ENCODE data around the gene DRG1.
"Not testable (repeated sequence)": the region's sequence is repeated elsewhere in the genome, so short reads cannot be mapped to it uniquely, and the experiment has no call there.

Gene DRG1

DNA sequence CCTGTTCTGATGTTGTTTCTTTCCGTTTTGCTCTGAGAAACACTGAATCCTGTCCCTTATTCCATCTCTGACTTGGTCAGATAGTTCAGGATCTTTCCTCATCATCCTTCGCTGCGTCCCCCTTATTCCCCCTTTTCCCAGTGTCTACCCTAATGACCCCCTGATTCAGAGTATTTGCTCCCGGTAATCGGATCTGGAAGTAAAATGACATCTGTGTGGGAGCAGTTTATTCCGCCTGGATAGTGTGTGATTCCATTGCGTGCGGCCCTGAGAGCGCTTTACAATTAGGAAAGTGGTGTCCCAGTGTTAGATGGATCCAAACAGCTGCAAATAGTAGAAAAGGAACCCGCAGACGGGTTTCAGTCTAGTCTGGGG, 606 bp downstream of the DRG1 start:
- DNase-seq, result no peak
- ChIA-PET CTCF (interaction anchor here (1.1 to 2.3 kb wide), 2 partner anchors 53 to 55 kb away, joined by 3 to 8 read pairs; no protein-coding TSS in a partner anchor), POLR2A (interaction anchor here (2.1 kb wide), 1 partner anchor 55 kb away, joined by 25 read pairs; the partner anchor contains the start of gene PATZ1)
- peak overlapping the region; percentile 96 to 98 for H3K27ac ChIP-seq (ENCODE audit: insufficient read depth in 1 of 2, low read depth in 1 of 2, low read length in 2 of 2, poor library complexity in 1 of 2, severe bottlenecking in 2 of 2)
- no peaks in the 10 kb centered on the region for H3K27me3 ChIP-seq (replicated peaks in 2 of 5; ENCODE audit: control insufficient read depth in 4 of 5, insufficient read depth in 5 of 5, low read length in 4 of 5)
- WGBS (ENCODE audit: insufficient coverage), result 3% methylated on average over 10 of the region's 11 CpGs
- peak overlapping the region; percentile 46 to 95 (median 93) for H3K4me3 ChIP-seq (ENCODE audit: control insufficient read depth in 1 of 7, extremely low read depth in 1 of 7, insufficient read depth in 4 of 7, low read depth in 2 of 7, low read length in 6 of 7)
- H3K36me3 ChIP-seq (ENCODE audit: control insufficient read depth in 4 of 4, insufficient read depth in 4 of 4, low read length in 3 of 4), result peaks cover 4 to 28% (median 16%) of the 10 kb centered on the region in 4 experiments
- H3K9me3 ChIP-seq (ENCODE audit: control extremely low read depth in 1 of 5, control insufficient read depth in 4 of 5, insufficient read depth in 2 of 5, low read depth in 1 of 5, low read length in 4 of 5), result no peaks in the 10 kb centered on the region
- H3K4me1 ChIP-seq (ENCODE audit: control extremely low read depth in 1 of 4, control insufficient read depth in 4 of 4, insufficient read depth in 4 of 4, low read length in 3 of 4), result peaks cover 8 to 17% (median 12%) of the 10 kb centered on the region in 4 experiments

DNA sequence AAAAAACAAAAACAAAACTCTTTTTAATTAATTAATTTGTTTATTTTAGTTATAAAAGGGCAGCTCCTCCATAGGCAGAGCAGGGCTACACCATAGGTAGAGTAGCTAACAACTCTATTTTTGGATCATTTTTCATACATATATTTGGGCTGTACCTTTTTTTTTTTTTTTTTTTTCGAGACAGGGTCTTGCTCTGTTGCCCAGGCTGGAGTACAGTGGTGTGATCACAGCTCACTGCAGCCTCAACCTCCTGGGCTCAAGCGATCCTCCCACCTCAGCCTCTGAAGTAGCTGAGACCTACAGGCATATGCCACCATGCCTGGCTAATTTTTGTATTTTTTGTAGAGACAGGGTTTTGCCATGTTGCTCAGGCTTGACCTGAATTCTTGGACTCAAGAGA, 2.9 kb downstream of the DRG1 start:
- ChIA-PET POLR2A (interaction anchor here (0.6 kb wide), 1 partner anchor 312 kb away, joined by 7 read pairs; no protein-coding TSS in a partner anchor), CTCF (interaction anchor here (0.6 to 1.4 kb wide), 3 partner anchors 12 to 59 kb away, joined by 3 read pairs; no protein-coding TSS in a partner anchor)
- peaks cover 8 to 17% (median 12%) of the 10 kb centered on the region in 4 experiments for H3K4me1 ChIP-seq (ENCODE audit: control extremely low read depth in 1 of 4, control insufficient read depth in 4 of 4, insufficient read depth in 4 of 4, low read length in 3 of 4)
- not testable (repeated sequence) for H3K4me3 ChIP-seq (ENCODE audit: control insufficient read depth in 1 of 7, extremely low read depth in 1 of 7, insufficient read depth in 4 of 7, low read depth in 2 of 7, low read length in 6 of 7); H3K9me3 ChIP-seq (ENCODE audit: control extremely low read depth in 1 of 5, control insufficient read depth in 4 of 5, insufficient read depth in 2 of 5, low read depth in 1 of 5, low read length in 4 of 5); DNase-seq; H3K27me3 ChIP-seq (replicated peaks in 2 of 5; ENCODE audit: control insufficient read depth in 4 of 5, insufficient read depth in 5 of 5, low read length in 4 of 5); H3K27ac ChIP-seq (ENCODE audit: insufficient read depth in 1 of 2, low read depth in 1 of 2, low read length in 2 of 2, poor library complexity in 1 of 2, severe bottlenecking in 2 of 2)
- no CpG with 5 or more reads among the region's 2 CpGs for WGBS (ENCODE audit: insufficient coverage)
- H3K36me3 ChIP-seq (ENCODE audit: control insufficient read depth in 4 of 4, insufficient read depth in 4 of 4, low read length in 3 of 4), result peaks cover 6 to 47% (median 29%) of the 10 kb centered on the region in 4 experiments

DNA sequence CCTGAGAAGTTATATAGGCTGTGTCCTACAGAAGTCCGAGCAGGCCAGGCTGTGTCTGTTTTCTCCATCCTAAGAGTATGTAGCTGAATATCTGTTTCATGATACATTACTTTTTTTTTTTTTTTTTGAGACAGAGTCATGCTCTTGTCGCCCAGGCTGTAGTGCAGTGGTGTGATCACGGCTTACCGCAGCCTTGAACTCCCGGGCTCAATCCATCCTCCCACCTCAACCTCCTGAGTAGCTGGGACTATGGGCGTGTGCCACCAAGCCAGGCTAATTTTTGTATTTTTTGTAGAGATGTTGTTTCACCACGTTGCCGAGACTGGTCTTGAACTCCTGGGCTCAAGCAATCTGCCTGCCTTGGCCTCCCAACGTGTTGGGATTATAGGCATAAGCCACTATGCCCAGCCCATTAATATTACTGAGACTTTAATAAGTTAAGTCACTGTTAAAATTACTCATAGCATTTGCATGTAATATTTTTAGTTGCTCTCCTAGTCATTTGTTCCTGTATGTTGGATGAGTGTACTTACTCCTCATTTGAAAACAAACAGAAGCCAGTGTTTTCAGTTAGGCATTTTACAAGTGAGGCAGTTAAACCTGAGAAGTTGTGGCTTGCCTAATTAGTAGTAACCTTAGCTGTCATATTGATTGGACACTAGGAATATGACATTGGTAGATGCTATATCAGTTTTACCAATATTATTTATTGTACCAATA, 26.1 kb downstream of the DRG1 start:
- 93% methylated on average over 3 of the region's 9 CpGs for WGBS (ENCODE audit: insufficient coverage)
- DNase-seq, result no peak
- peaks cover 20 to 91% (median 54%) of the 10 kb centered on the region in 4 experiments for H3K36me3 ChIP-seq (ENCODE audit: control insufficient read depth in 4 of 4, insufficient read depth in 4 of 4, low read length in 3 of 4)

DNA sequence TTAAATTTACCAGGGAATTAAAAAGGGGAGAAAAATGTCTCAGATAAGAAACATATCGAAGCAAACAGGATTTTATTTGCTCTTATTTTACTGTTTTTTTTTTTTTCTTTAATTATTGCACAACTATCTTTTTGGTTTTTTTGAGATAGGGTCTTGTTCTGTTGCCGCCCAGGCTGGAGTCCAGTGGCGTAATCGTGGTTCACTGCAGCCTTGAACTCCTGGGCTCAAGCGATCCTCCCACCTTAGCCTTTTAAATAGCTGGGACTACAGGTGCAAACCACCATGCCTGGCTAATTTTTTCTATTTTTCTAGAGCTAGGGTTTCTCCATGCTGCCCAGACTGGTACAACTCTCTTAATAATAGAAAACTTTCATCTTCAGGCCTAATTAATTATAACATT, 32.5 kb downstream of the DRG1 start:
- no peak overlapping the region for H3K4me3 ChIP-seq (ENCODE audit: control insufficient read depth in 1 of 7, extremely low read depth in 1 of 7, insufficient read depth in 4 of 7, low read depth in 2 of 7, low read length in 6 of 7)
- H3K27me3 ChIP-seq (replicated peaks in 2 of 5; ENCODE audit: control insufficient read depth in 4 of 5, insufficient read depth in 5 of 5, low read length in 4 of 5), result no peaks in the 10 kb centered on the region
- H3K36me3 ChIP-seq (ENCODE audit: control insufficient read depth in 4 of 4, insufficient read depth in 4 of 4, low read length in 3 of 4), result peaks cover 22 to 83% (median 64%) of the 10 kb centered on the region in 4 experiments
- no peak for DNase-seq
- WGBS (ENCODE audit: insufficient coverage), result 98% methylated on average over 4 of the region's 5 CpGs
- POLR2A ChIA-PET, result no interaction called here
- no peak overlapping the region for H3K27ac ChIP-seq (ENCODE audit: insufficient read depth in 1 of 2, low read depth in 1 of 2, low read length in 2 of 2, poor library complexity in 1 of 2, severe bottlenecking in 2 of 2)
- H3K4me1 ChIP-seq (ENCODE audit: control extremely low read depth in 1 of 4, control insufficient read depth in 4 of 4, insufficient read depth in 4 of 4, low read length in 3 of 4), result no peaks in the 10 kb centered on the region
- H3K9me3 ChIP-seq (ENCODE audit: control extremely low read depth in 1 of 5, control insufficient read depth in 4 of 5, insufficient read depth in 2 of 5, low read depth in 1 of 5, low read length in 4 of 5), result no peaks in the 10 kb centered on the region
- CTCF ChIA-PET, result no interaction called here

More for the DNA sequence above, 26.1 kb downstream of the DRG1 start:
- ChIA-PET CTCF (no interaction called here), POLR2A (interaction anchor here (0.6 kb wide), 1 partner anchor 94 kb away, joined by 3 read pairs; no protein-coding TSS in a partner anchor)
- no peak overlapping the region for H3K4me3 ChIP-seq (ENCODE audit: control insufficient read depth in 1 of 7, extremely low read depth in 1 of 7, insufficient read depth in 4 of 7, low read depth in 2 of 7, low read length in 6 of 7)
- no peak overlapping the region for H3K27ac ChIP-seq (ENCODE audit: insufficient read depth in 1 of 2, low read depth in 1 of 2, low read length in 2 of 2, poor library complexity in 1 of 2, severe bottlenecking in 2 of 2)
- no peaks in the 10 kb centered on the region for H3K27me3 ChIP-seq (replicated peaks in 2 of 5; ENCODE audit: control insufficient read depth in 4 of 5, insufficient read depth in 5 of 5, low read length in 4 of 5)
- no peaks in the 10 kb centered on the region for H3K4me1 ChIP-seq (ENCODE audit: control extremely low read depth in 1 of 4, control insufficient read depth in 4 of 4, insufficient read depth in 4 of 4, low read length in 3 of 4)
- H3K9me3 ChIP-seq (ENCODE audit: control extremely low read depth in 1 of 5, control insufficient read depth in 4 of 5, insufficient read depth in 2 of 5, low read depth in 1 of 5, low read length in 4 of 5), result no peaks in the 10 kb centered on the region

DNA sequence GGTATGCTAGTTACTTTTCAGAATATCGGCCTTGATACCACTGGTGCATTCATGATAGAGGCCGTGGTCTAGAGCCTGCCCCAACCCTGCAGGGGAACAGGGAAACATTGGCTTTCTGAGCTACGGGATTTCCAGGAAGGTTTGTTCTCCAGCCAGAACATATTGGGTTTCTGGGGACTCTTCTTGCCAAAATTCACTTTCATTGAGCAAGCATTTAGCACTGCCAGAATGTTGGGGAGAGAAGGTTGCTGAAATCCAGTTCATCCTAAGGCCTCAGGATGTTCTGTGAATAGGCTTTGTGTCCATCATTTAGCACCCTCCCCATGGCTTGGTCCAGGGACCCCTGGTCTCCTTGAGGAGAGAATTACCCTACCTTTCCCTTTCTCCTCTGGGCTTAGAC, 36.7 kb downstream of the DRG1 start:
- WGBS (ENCODE audit: insufficient coverage), result 100% methylated on average over 3 of the region's 3 CpGs
- Histone ChIP-seq H3K27me3 (replicated peaks in 2 of 5; ENCODE audit: control insufficient read depth in 4 of 5, insufficient read depth in 5 of 5, low read length in 4 of 5) (no peaks in the 10 kb centered on the region), H3K9me3 (ENCODE audit: control extremely low read depth in 1 of 5, control insufficient read depth in 4 of 5, insufficient read depth in 2 of 5, low read depth in 1 of 5, low read length in 4 of 5) (no peaks in the 10 kb centered on the region), H3K4me1 (ENCODE audit: control extremely low read depth in 1 of 4, control insufficient read depth in 4 of 4, insufficient read depth in 4 of 4, low read length in 3 of 4) (no peaks in the 10 kb centered on the region), H3K27ac (ENCODE audit: insufficient read depth in 1 of 2, low read depth in 1 of 2, low read length in 2 of 2, poor library complexity in 1 of 2, severe bottlenecking in 2 of 2) (no peak overlapping the region), H3K36me3 (ENCODE audit: control insufficient read depth in 4 of 4, insufficient read depth in 4 of 4, low read length in 3 of 4) (peaks cover 29 to 87% (median 72%) of the 10 kb centered on the region in 4 experiments), H3K4me3 (ENCODE audit: control insufficient read depth in 1 of 7, extremely low read depth in 1 of 7, insufficient read depth in 4 of 7, low read depth in 2 of 7, low read length in 6 of 7) (no peak overlapping the region)
- DNase-seq, result no peak
- CTCF ChIA-PET, result interaction anchor here (1.3 to 3.4 kb wide), 2 partner anchors 12 to 15 kb away, joined by 5 to 13 read pairs; no protein-coding TSS in a partner anchor
- POLR2A ChIA-PET, result no interaction called here

DNA sequence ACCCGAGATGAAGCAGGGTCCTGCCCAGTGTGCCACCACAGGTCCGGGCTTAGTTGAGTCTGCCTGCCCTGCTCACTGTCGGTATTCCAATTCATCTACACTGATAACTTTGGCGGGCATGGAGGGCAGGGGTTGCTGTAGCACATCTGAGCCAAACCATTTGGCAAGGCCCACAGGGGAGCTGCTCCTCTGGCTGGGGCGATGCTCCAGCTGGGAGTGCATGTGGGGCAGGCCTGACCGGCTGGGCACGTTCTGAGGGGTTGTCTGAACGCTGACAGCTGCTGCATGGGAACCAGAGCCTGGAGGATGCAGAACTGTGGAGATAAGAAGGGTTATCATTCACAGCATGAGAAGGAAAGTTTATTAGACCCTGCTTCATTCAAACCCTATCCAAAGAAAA, 40.4 kb downstream of the DRG1 start:
- Histone ChIP-seq H3K4me3 (ENCODE audit: control insufficient read depth in 1 of 7, extremely low read depth in 1 of 7, insufficient read depth in 4 of 7, low read depth in 2 of 7, low read length in 6 of 7) (no peak overlapping the region), H3K4me1 (ENCODE audit: control extremely low read depth in 1 of 4, control insufficient read depth in 4 of 4, insufficient read depth in 4 of 4, low read length in 3 of 4) (no peaks in the 10 kb centered on the region), H3K9me3 (ENCODE audit: control extremely low read depth in 1 of 5, control insufficient read depth in 4 of 5, insufficient read depth in 2 of 5, low read depth in 1 of 5, low read length in 4 of 5) (no peaks in the 10 kb centered on the region), H3K27me3 (replicated peaks in 2 of 5; ENCODE audit: control insufficient read depth in 4 of 5, insufficient read depth in 5 of 5, low read length in 4 of 5) (no peaks in the 10 kb centered on the region), H3K27ac (ENCODE audit: insufficient read depth in 1 of 2, low read depth in 1 of 2, low read length in 2 of 2, poor library complexity in 1 of 2, severe bottlenecking in 2 of 2) (no peak overlapping the region), H3K36me3 (ENCODE audit: control insufficient read depth in 4 of 4, insufficient read depth in 4 of 4, low read length in 3 of 4) (peaks cover 33 to 95% (median 70%) of the 10 kb centered on the region in 4 experiments)
- peak in 1 of 3 donors; percentile 2 for DNase-seq
- ChIA-PET CTCF (interaction anchor here (0.8 to 1.8 kb wide), 2 partner anchors 13 to 21 kb away, joined by 3 to 4 read pairs; no protein-coding TSS in a partner anchor), POLR2A (no interaction called here)
- WGBS (ENCODE audit: insufficient coverage), result 95% methylated on average over 4 of the region's 8 CpGs

DNA sequence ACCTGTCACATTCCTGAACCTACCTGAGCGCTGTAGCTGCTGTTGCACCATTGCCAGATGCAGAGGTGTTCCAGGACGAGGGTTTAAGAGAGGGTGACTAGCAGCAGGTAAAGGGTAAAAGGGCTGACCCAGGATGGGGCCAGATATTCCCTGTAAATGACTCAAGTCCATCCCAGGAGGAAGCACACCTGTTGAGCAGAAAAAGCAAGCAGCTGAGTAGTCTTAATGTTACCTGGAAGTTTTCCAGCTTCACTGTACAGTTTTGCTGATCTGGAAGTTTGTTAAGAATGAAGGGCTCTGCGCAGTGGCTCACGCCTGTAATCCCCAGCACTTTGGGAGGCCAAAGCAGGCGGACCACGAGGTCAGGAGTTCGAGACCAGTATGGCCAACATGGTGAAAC, 41.3 kb downstream of the DRG1 start:
- Histone ChIP-seq H3K9me3 (ENCODE audit: control extremely low read depth in 1 of 5, control insufficient read depth in 4 of 5, insufficient read depth in 2 of 5, low read depth in 1 of 5, low read length in 4 of 5) (no peaks in the 10 kb centered on the region), H3K4me3 (ENCODE audit: control insufficient read depth in 1 of 7, extremely low read depth in 1 of 7, insufficient read depth in 4 of 7, low read depth in 2 of 7, low read length in 6 of 7) (no peak overlapping the region), H3K27ac (ENCODE audit: insufficient read depth in 1 of 2, low read depth in 1 of 2, low read length in 2 of 2, poor library complexity in 1 of 2, severe bottlenecking in 2 of 2) (no peak overlapping the region), H3K36me3 (ENCODE audit: control insufficient read depth in 4 of 4, insufficient read depth in 4 of 4, low read length in 3 of 4) (peaks cover 32 to 95% (median 70%) of the 10 kb centered on the region in 4 experiments), H3K4me1 (ENCODE audit: control extremely low read depth in 1 of 4, control insufficient read depth in 4 of 4, insufficient read depth in 4 of 4, low read length in 3 of 4) (no peaks in the 10 kb centered on the region), H3K27me3 (replicated peaks in 2 of 5; ENCODE audit: control insufficient read depth in 4 of 5, insufficient read depth in 5 of 5, low read length in 4 of 5) (no peaks in the 10 kb centered on the region)
- POLR2A ChIA-PET, result no interaction called here
- 98% methylated on average over 4 of the region's 7 CpGs for WGBS (ENCODE audit: insufficient coverage)
- CTCF ChIA-PET, result no interaction called here
- DNase-seq, result no peak
